HG02884 (cell line): ENCODE measurements around the gene RAPGEF6.
"Not testable (repeated sequence)": the region's sequence is repeated elsewhere in the genome, so short reads cannot be mapped to it uniquely, and the experiment has no call there.

Experiments used
- ATAC-seq: cut with Tn5 transposase; IDR thresholded peaks from one replicate; pipeline ENCODE4 v1.9.1; 2021; ENCODE audit warnings: mild to moderate bottlenecking, moderate library complexity; ENCODE audit not compliant: unreplicated experiment

RAPGEF6 gene

GRCh38 chr5:131634996-131635683, at the start of gene RAPGEF6:
RAPGEF6 (minus strand) TSS chr5:131635229; CDS start chr5:131635030, 199 bp downstream.
- peak; percentile 82 for ATAC-seq

- no peak for ATAC-seq
Observed at GRCh38 chr5:131684595-131684994, 49.6 kb upstream of the RAPGEF6 start.

- no peak for ATAC-seq
Observed at GRCh38 chr5:131684051-131684450, 49.0 kb upstream of the RAPGEF6 start.

GRCh38 chr5:131682826-131683225, 47.8 kb upstream of the RAPGEF6 start:
- no peak for ATAC-seq

- ATAC-seq = no peak
Observed at GRCh38 chr5:131682175-131682574, 47.1 kb upstream of the RAPGEF6 start.

GRCh38 chr5:131679911-131680310, 44.9 kb upstream of the RAPGEF6 start:
- no peak for ATAC-seq

GRCh38 chr5:131678273-131678672, 43.2 kb upstream of the RAPGEF6 start:
- not testable (repeated sequence) for ATAC-seq

GRCh38 chr5:131677115-131677514, 42.1 kb upstream of the RAPGEF6 start:
- ATAC-seq = no peak

GRCh38 chr5:131672776-131673175, 37.7 kb upstream of the RAPGEF6 start:
- peak; percentile 19 for ATAC-seq

- ATAC-seq = no peak
Observed at GRCh38 chr5:131671994-131672655, 37.1 kb upstream of the RAPGEF6 start.

- ATAC-seq = peak; percentile 53
Observed at GRCh38 chr5:131671409-131671808, 36.4 kb upstream of the RAPGEF6 start.

GRCh38 chr5:131664929-131665328, 29.9 kb upstream of the RAPGEF6 start:
- no peak for ATAC-seq

GRCh38 chr5:131661933-131662332, 26.9 kb upstream of the RAPGEF6 start:
- no peak for ATAC-seq

GRCh38 chr5:131659841-131660240, 24.8 kb upstream of the RAPGEF6 start:
- ATAC-seq = no peak

- no peak for ATAC-seq
Observed at GRCh38 chr5:131659290-131659689, 24.3 kb upstream of the RAPGEF6 start.

GRCh38 chr5:131654776-131655175, 19.7 kb upstream of the RAPGEF6 start:
- ATAC-seq = no peak

GRCh38 chr5:131654309-131654708, 19.3 kb upstream of the RAPGEF6 start:
- no peak for ATAC-seq

- ATAC-seq = no peak
Observed at GRCh38 chr5:131649161-131649560, 14.1 kb upstream of the RAPGEF6 start.

- ATAC-seq = peak; percentile 78
Observed at GRCh38 chr5:131647048-131647769, 12.2 kb upstream of the RAPGEF6 start.

GRCh38 chr5:131644822-131645221, 9.8 kb upstream of the RAPGEF6 start:
- no peak for ATAC-seq

- no peak for ATAC-seq
Observed at GRCh38 chr5:131644370-131644769, 9.3 kb upstream of the RAPGEF6 start.

- ATAC-seq = no peak
Observed at GRCh38 chr5:131641494-131641893, 6.5 kb upstream of the RAPGEF6 start.
